Natural killer cell (primary cell): ENCODE measurements around the gene CPNE9. TPM values are rescaled to one million over a fixed set of nuclear protein-coding genes. Genes with fewer than 3 reads are reported as not detected.

ENCODE experiments used
- ATAC-seq, 3 donors: fragments of 150-1000 bp in 2 of 3; fragments of 200-7000 bp in 1 of 3; cut with Tn5 transposase; 1 replicate in 1 of 3; 2 replicates in 2 of 3; pipeline ENCODE4 v1.10.0; 2021; ENCODE audit warnings: mild to moderate bottlenecking in 2 of 3, moderate library complexity in 2 of 3
- DNase-seq, 2 donors: peaks; one replicate each; pipeline versions ENCODE4 v3.0.0 to v3.0.0-alpha.2; 2013 to 2021; ENCODE audit warnings: mixed read lengths in 1 of 2
- H3K27ac ChIP-seq: one replicate; pipeline ENCODE4 v1.5.1; 2013; ENCODE audit warnings: mild to moderate bottlenecking, low read length
- H3K27me3 ChIP-seq: one replicate; pipeline ENCODE4 v1.6.1; 2013; ENCODE audit warnings: low read length; ENCODE audit not compliant: control insufficient read depth, insufficient read depth
- H3K36me3 ChIP-seq: one replicate; pipeline ENCODE4 v1.6.1; 2013; ENCODE audit warnings: low read length; ENCODE audit not compliant: control insufficient read depth, insufficient read depth
- H3K4me1 ChIP-seq: one replicate; pipeline ENCODE4 v1.6.1; 2013; ENCODE audit warnings: low read length; ENCODE audit not compliant: control insufficient read depth, insufficient read depth
- H3K4me3 ChIP-seq: one replicate; pipeline ENCODE4 v1.5.1; 2013; ENCODE audit warnings: low read length
- H3K9me3 ChIP-seq: one replicate; pipeline ENCODE4 v1.6.1; 2013; ENCODE audit warnings: low read length; ENCODE audit not compliant: control insufficient read depth, insufficient read depth
- H3K27ac Mint-ChIP-seq, 2 donors: one replicate each; pipeline ENCODE4 v1.8.0; 2022; ENCODE audit warnings: mild to moderate bottlenecking in 2 of 2, mixed read lengths in 2 of 2, moderate library complexity in 1 of 2
- H3K27me3 Mint-ChIP-seq, 2 donors: one replicate each; pipeline ENCODE4 v1.8.0; 2022; ENCODE audit warnings: low read depth in 2 of 2, mixed read lengths in 2 of 2
- H3K36me3 Mint-ChIP-seq: one replicate; pipeline ENCODE4 v1.8.0; 2022; ENCODE audit warnings: mixed read lengths
- H3K4me1 Mint-ChIP-seq, 2 donors: one replicate each; pipeline ENCODE4 v1.8.0; 2022; ENCODE audit warnings: mixed read lengths in 2 of 2
- H3K4me3 Mint-ChIP-seq: one replicate; pipeline ENCODE4 v1.8.0; 2022; ENCODE audit warnings: mild to moderate bottlenecking, moderate library complexity, mixed read lengths
- H3K9me3 Mint-ChIP-seq, 2 donors: one replicate each; pipeline ENCODE4 v1.8.0; 2022; ENCODE audit warnings: mixed read lengths in 2 of 2
- WGBS: methylation state at CpG from one replicate; pipeline ENCODE4 v1.1.7; 2013; ENCODE audit warnings: missing lambda C conversion rate; ENCODE audit not compliant: insufficient coverage; 5-methylcytosine and 5-hydroxymethylcytosine counted together
- intact Hi-C: fragments of 100-400 bp; cut with micrococcal nuclease; formaldehyde crosslinking; loops from one replicate; pipeline ENCODE4 v1.14.2; 2022
- total RNA-seq, 4 donors: library from RNA; stranded (reverse); fragments of 120-200 nt in 1 of 4; gene quantifications; one replicate each; pipeline versions ENCODE4 v1.2.3 to v1.2.4, GENCODE V29; 2013 to 2022
- TF ChIP-seq, protein P1 (sequence below): fragments of 200-600 bp; IDR thresholded peaks from one replicate; pipeline ENCODE4 v1.8.0; 2022; ENCODE audit warnings: antibody characterized with exemption

CPNE9 gene
- total RNA-seq, 3 donors from 2014 or later (not counting 1 experiment from before 2014, with no cell fraction given) = 0.43 to 0.49 TPM; not detected in 1

DNA sequence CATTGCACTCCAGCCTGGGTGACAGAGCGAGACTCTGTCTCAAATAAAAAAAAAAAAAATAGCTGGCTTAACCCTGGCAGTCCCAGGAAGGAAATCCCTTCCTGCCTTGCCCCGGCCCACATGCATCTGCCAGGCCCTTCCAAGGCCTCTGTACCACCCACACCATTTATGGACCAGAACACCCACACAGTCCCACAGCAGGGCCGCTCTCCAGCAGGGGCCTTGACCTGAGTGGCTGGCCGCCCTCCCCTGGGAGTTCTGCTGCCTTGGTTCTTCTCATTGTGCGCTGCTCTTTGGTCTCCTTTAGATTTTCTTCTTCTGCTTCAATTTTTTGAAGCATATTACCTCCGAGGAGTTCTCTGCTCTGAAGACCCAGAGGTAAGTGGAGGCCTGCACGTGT lies 16.1 kb upstream of the CPNE9 start:
- no peaks in the 10 kb centered on the region for H3K27me3 ChIP-seq
- H3K4me1 ChIP-seq = no peaks in the 10 kb centered on the region
- no peak overlapping the region for H3K4me3 ChIP-seq
- Mint-ChIP-seq H3K27ac (no peak overlapping the region), H3K4me3 (no peak overlapping the region), H3K4me1 (peaks cover 5% of the 10 kb centered on the region in 2 donors), H3K36me3 (peaks cover 11% of the 10 kb centered on the region), H3K27me3 (no peaks in the 10 kb centered on the region), H3K9me3 (no peaks in the 10 kb centered on the region)
- DNase-seq (no peak), ATAC-seq (no peak)
- H3K36me3 ChIP-seq = peaks cover 94% of the 10 kb centered on the region
- intact Hi-C loops = no loop called here
- H3K9me3 ChIP-seq = no peaks in the 10 kb centered on the region
- H3K27ac ChIP-seq = no peak overlapping the region
- TF ChIP-seq, protein P1, sequence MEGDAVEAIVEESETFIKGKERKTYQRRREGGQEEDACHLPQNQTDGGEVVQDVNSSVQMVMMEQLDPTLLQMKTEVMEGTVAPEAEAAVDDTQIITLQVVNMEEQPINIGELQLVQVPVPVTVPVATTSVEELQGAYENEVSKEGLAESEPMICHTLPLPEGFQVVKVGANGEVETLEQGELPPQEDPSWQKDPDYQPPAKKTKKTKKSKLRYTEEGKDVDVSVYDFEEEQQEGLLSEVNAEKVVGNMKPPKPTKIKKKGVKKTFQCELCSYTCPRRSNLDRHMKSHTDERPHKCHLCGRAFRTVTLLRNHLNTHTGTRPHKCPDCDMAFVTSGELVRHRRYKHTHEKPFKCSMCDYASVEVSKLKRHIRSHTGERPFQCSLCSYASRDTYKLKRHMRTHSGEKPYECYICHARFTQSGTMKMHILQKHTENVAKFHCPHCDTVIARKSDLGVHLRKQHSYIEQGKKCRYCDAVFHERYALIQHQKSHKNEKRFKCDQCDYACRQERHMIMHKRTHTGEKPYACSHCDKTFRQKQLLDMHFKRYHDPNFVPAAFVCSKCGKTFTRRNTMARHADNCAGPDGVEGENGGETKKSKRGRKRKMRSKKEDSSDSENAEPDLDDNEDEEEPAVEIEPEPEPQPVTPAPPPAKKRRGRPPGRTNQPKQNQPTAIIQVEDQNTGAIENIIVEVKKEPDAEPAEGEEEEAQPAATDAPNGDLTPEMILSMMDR = no peak
- 98% methylated on average over 7 of the region's 7 CpGs for WGBS

DNA sequence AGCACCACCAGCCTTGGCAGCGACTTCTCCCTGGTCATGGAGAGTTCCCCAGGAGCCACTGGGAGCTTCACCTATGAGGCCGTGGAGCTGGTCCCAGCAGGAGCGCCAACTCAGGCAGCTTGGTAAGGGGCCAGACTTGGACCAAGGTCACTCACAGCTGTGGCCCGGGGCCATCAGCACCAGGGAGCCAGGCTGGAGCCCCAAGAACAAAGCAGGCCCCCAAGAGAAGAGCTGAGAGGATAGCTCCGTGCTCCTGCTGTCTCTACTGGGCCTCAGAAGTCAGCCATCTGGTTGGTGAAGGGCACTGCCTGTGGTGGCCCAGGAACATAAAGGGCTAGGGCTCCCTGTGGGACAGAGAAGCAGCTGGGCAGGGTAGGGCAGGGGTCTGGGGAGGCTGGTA lies 14.7 kb upstream of the CPNE9 start:
- H3K27me3 Mint-ChIP-seq = no peaks in the 10 kb centered on the region
- DNase-seq (no peak), ATAC-seq (no peak)
- H3K4me3 Mint-ChIP-seq = no peak overlapping the region
- H3K36me3 Mint-ChIP-seq = peaks cover 16% of the 10 kb centered on the region
- TF ChIP-seq, protein P1 = no peak
- no peak overlapping the region for H3K27ac Mint-ChIP-seq
- no peaks in the 10 kb centered on the region for H3K4me1 ChIP-seq
- peaks cover 93% of the 10 kb centered on the region for H3K36me3 ChIP-seq
- intact Hi-C loops = no loop called here
- no peaks in the 10 kb centered on the region for H3K9me3 ChIP-seq
- no peaks in the 10 kb centered on the region for H3K9me3 Mint-ChIP-seq
- H3K27me3 ChIP-seq = no peaks in the 10 kb centered on the region
- 97% methylated on average over 5 of the region's 5 CpGs for WGBS
- H3K27ac ChIP-seq = no peak overlapping the region
- H3K4me1 Mint-ChIP-seq = peaks cover 5% of the 10 kb centered on the region in 2 donors
- no peak overlapping the region for H3K4me3 ChIP-seq

DNA sequence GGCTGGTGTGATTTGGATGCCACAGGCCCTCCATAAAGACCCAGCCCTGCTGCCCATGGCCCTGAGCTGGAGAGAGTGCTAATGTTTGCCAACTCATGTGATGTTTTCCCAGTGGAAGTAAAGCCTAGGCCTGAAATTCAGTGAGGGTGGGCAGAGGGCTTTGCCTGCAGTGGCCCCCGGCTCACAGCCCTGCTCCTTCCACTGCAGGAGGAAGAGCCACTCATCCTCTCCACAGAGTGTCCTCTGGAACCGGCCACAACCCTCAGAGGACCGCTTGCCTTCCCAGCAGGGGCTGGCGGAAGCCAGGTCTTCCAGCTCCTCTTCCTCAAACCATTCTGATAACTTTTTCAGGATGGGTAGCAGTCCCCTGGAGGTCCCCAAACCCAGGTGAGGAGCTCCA lies 13.9 kb upstream of the CPNE9 start:
- Histone ChIP-seq H3K27me3 (no peaks in the 10 kb centered on the region), H3K27ac (no peak overlapping the region), H3K4me3 (no peak overlapping the region), H3K9me3 (no peaks in the 10 kb centered on the region), H3K36me3 (peaks cover 93% of the 10 kb centered on the region), H3K4me1 (no peaks in the 10 kb centered on the region)
- Mint-ChIP-seq H3K9me3 (no peaks in the 10 kb centered on the region), H3K36me3 (peaks cover 20% of the 10 kb centered on the region), H3K4me3 (no peak overlapping the region), H3K27ac (peak overlapping the region; percentile 6 to 33), H3K4me1 (peaks cover 5% of the 10 kb centered on the region in 2 donors), H3K27me3 (no peaks in the 10 kb centered on the region)
- intact Hi-C loops = no loop called here
- WGBS = 98% methylated on average over 4 of the region's 4 CpGs
- ATAC-seq = no peak
- TF ChIP-seq, protein P1 = no peak
- DNase-seq = no peak
